CD4-positive, CD25-positive, alpha-beta regulatory T cell (primary cell): ENCODE measurements around the gene FKBP1B. TPM values are rescaled to one million over a fixed set of nuclear protein-coding genes. Genes with fewer than 3 reads are reported as not detected.
A peak's percentile ranks its signal among the peaks of the same experiment; 100 is the strongest.

Experiments
- ATAC-seq, 2 donors: fragments of 150-1000 bp; cut with Tn5 transposase; one replicate each; pipeline ENCODE4 v1.10.0; 2021; ENCODE audit warnings: low read depth in 2 of 2, moderate number of reproducible peaks in 2 of 2, moderate library complexity in 1 of 2
- DNase-seq, 3 donors: peaks; one replicate each; pipeline versions ENCODE4 v3.0.0 to v3.0.0-alpha.2; 2012 to 2022; ENCODE audit warnings: mixed read lengths in 1 of 3
- H3K27ac ChIP-seq: one replicate; pipeline ENCODE4 v1.7.0; 2013; ENCODE audit warnings: mild to moderate bottlenecking, low read length; ENCODE audit not compliant: insufficient read depth, poor library complexity, severe bottlenecking
- H3K27me3 ChIP-seq: one replicate; pipeline ENCODE4 v1.7.0; 2013; ENCODE audit warnings: low read length; ENCODE audit not compliant: control insufficient read depth, insufficient read depth
- H3K36me3 ChIP-seq: one replicate; pipeline ENCODE4 v1.7.0; 2013; ENCODE audit warnings: mild to moderate bottlenecking, low read length, moderate library complexity; ENCODE audit not compliant: control insufficient read depth, insufficient read depth
- H3K4me1 ChIP-seq: 2 replicates; pipeline ENCODE4 v1.7.0; 2013; ENCODE audit warnings: mild to moderate bottlenecking, low read length; ENCODE audit not compliant: insufficient read depth, control insufficient read depth, poor library complexity, severe bottlenecking
- H3K4me3 ChIP-seq: one replicate; pipeline ENCODE4 v1.7.0; 2013; ENCODE audit warnings: low read depth, mild to moderate bottlenecking, low read length, moderate library complexity
- H3K9me3 ChIP-seq, 2 experiments: 1 replicate in 1 of 2; 2 replicates in 1 of 2; pipeline ENCODE4 v1.7.0; 2013; ENCODE audit warnings: low read length in 2 of 2, mild to moderate bottlenecking in 1 of 2, moderate library complexity in 1 of 2; ENCODE audit not compliant: control insufficient read depth in 2 of 2
- H3K27ac Mint-ChIP-seq, 3 donors: one replicate each; pipeline ENCODE4 v1.8.0; 2020 to 2022; ENCODE audit warnings: mild to moderate bottlenecking in 3 of 3, mixed read lengths in 3 of 3, moderate library complexity in 2 of 3
- H3K27me3 Mint-ChIP-seq: one replicate; pipeline ENCODE4 v1.8.0; 2022; ENCODE audit warnings: mild to moderate bottlenecking, mixed read lengths
- H3K36me3 Mint-ChIP-seq: one replicate; pipeline ENCODE4 v1.8.0; 2020; ENCODE audit warnings: mixed read lengths
- H3K4me1 Mint-ChIP-seq, 4 donors: one replicate each; pipeline ENCODE4 v1.8.0; 2020 to 2022; ENCODE audit warnings: mixed read lengths in 4 of 4, mild to moderate bottlenecking in 1 of 4
- H3K4me3 Mint-ChIP-seq, 4 donors: one replicate each; pipeline ENCODE4 v1.8.0; 2020 to 2022; ENCODE audit warnings: mild to moderate bottlenecking in 4 of 4, mixed read lengths in 4 of 4, moderate library complexity in 3 of 4
- H3K9me3 Mint-ChIP-seq, 7 donors: one replicate each; pipeline ENCODE4 v1.8.0; 2020 to 2022; ENCODE audit warnings: mixed read lengths in 7 of 7, mild to moderate bottlenecking in 3 of 7, moderate library complexity in 2 of 7
- polyA plus RNA-seq, 4 donors: library from polyadenylated mRNA; unstranded; fragments of 300-500 nt; fragmentation: Illumina TruSeq; gene quantifications; one replicate each; pipeline ENCODE4 v1.2.3, GENCODE V29; 2021
- total RNA-seq: library from RNA; stranded (reverse); gene quantifications from one replicate; pipeline ENCODE4 v1.2.3, GENCODE V29; 2022

Gene FKBP1B
- total and polyA plus RNA-seq, 5 donors from 2014 or later, result 1.1 to 3.0 (median 1.2) TPM

DNA sequence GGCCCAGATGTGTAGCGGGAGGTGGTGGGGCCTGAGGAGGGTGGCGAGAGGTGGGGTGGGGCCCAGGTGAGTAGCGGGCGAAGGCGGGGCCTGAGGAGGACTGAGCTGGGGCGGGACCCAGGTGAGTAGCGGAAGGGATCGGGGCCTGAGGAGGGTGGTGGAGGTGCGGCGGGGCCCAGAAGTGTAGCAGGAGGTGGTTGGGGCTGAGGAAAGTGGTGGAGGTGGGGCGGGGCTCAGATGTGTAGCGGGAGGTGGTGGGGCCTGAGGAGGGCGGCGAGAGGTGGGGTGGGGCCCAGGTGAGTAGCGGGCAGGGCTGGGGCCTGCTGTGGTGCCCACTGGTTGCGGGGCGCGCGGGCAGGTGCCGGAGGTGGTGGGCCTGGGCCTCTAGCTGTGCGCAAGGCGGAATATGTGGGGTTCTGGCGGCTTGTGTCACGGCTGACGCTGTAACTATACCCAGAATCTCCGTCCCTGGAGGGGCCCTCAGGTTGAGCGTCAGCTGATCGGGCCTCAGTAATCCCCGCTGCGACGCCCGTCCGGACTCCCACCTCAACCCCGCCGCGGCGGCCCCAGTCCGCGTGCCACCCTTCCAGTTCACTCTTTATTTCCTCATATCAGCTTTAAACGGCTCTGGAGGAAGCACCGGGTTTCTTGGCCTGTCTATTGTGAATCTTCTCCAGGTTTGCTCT lies 27.5 kb downstream of the FKBP1B start:
- peaks cover 0 to 2% (median 0%) of the 10 kb centered on the region in 7 donors for H3K9me3 Mint-ChIP-seq

GRCh38 chr2:24077535-24077877 lies 28.0 kb downstream of the FKBP1B start:
- DNase-seq (no peak), ATAC-seq (no peak)
- H3K27me3 ChIP-seq, result no peaks in the 10 kb centered on the region
- Mint-ChIP-seq H3K27me3 (no peaks in the 10 kb centered on the region), H3K4me1 (peaks cover 5 to 38% (median 24%) of the 10 kb centered on the region in 4 donors), H3K4me3 (peak overlapping the region; percentile 98 to 100 (median 98)), H3K27ac (peak overlapping the region in 2 of 3 donors; percentile 99 to 100), H3K36me3 (peaks cover 22% of the 10 kb centered on the region), H3K9me3 (peaks cover 0 to 2% (median 0%) of the 10 kb centered on the region in 7 donors)
- peaks cover 13% of the 10 kb centered on the region for H3K36me3 ChIP-seq
- H3K27ac ChIP-seq, result peak overlapping the region; percentile 88
- no peaks in the 10 kb centered on the region for H3K9me3 ChIP-seq
- peaks cover 17% of the 10 kb centered on the region for H3K4me1 ChIP-seq
- peak overlapping the region; percentile 19 for H3K4me3 ChIP-seq

More for the DNA sequence above, 27.5 kb downstream of the FKBP1B start:
- no peak for DNase-seq
- no peaks in the 10 kb centered on the region for H3K9me3 ChIP-seq
- H3K4me3 ChIP-seq, result peak overlapping the region; percentile 19
- peak overlapping the region in 2 of 3 donors; percentile 99 to 100 for H3K27ac Mint-ChIP-seq
- peak in 1 of 2 donors; percentile 13 for ATAC-seq
- H3K4me3 Mint-ChIP-seq, result peak overlapping the region; percentile 98 to 100 (median 98)
- H3K27me3 ChIP-seq, result no peaks in the 10 kb centered on the region
- peaks cover 5 to 42% (median 26%) of the 10 kb centered on the region in 4 donors for H3K4me1 Mint-ChIP-seq
- peaks cover 21% of the 10 kb centered on the region for H3K36me3 Mint-ChIP-seq
- peaks cover 17% of the 10 kb centered on the region for H3K4me1 ChIP-seq
- peak overlapping the region; percentile 88 for H3K27ac ChIP-seq
- H3K36me3 ChIP-seq, result peaks cover 18% of the 10 kb centered on the region
- no peaks in the 10 kb centered on the region for H3K27me3 Mint-ChIP-seq

GRCh38 chr2:24077879-24078278 lies 28.3 kb downstream of the FKBP1B start:
- peaks cover 17% of the 10 kb centered on the region for H3K4me1 ChIP-seq
- no peaks in the 10 kb centered on the region for H3K9me3 ChIP-seq
- H3K27me3 ChIP-seq, result no peaks in the 10 kb centered on the region
- Mint-ChIP-seq H3K27me3 (no peaks in the 10 kb centered on the region), H3K4me1 (peaks cover 5 to 36% (median 22%) of the 10 kb centered on the region in 4 donors), H3K36me3 (peaks cover 18% of the 10 kb centered on the region), H3K27ac (peak overlapping the region in 2 of 3 donors; percentile 51 to 99), H3K4me3 (peak overlapping the region; percentile 98 to 100 (median 98)), H3K9me3 (peaks cover 0 to 2% (median 0%) of the 10 kb centered on the region in 7 donors)
- DNase-seq, result no peak
- no peak overlapping the region for H3K4me3 ChIP-seq
- H3K27ac ChIP-seq, result peak overlapping the region; percentile 88
- H3K36me3 ChIP-seq, result peaks cover 10% of the 10 kb centered on the region
- ATAC-seq, result no peak

DNA sequence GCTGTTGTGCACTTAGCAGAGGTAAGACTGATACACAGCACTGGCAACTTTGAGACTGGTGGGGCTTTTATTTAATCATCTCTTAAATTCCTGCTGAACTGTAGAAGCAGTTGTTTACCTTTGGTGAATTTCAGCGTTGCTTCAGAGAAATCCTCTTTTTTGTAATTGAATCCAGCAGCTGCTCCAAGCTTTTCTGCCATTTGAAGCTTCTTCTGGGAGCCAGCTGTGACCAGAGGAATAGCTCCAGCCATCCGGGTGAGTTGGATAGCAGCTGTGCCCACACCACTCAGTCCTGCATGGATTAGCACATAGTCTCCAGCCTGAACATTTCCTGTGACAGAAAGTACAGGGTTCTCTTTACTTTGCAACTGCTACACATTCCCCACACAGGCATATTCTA lies 31.2 kb downstream of the FKBP1B start:
- ATAC-seq (no peak), DNase-seq (no peak)
- Histone ChIP-seq H3K9me3 (no peaks in the 10 kb centered on the region), H3K27ac (no peak overlapping the region), H3K27me3 (no peaks in the 10 kb centered on the region), H3K36me3 (no peaks in the 10 kb centered on the region), H3K4me1 (peaks cover 28% of the 10 kb centered on the region), H3K4me3 (no peak overlapping the region)
- Mint-ChIP-seq H3K9me3 (no peaks in the 10 kb centered on the region), H3K4me3 (no peak overlapping the region), H3K4me1 (peaks cover 0 to 33% (median 21%) of the 10 kb centered on the region in 4 donors), H3K27ac (no peak overlapping the region), H3K36me3 (peaks cover 10% of the 10 kb centered on the region), H3K27me3 (no peaks in the 10 kb centered on the region)

DNA sequence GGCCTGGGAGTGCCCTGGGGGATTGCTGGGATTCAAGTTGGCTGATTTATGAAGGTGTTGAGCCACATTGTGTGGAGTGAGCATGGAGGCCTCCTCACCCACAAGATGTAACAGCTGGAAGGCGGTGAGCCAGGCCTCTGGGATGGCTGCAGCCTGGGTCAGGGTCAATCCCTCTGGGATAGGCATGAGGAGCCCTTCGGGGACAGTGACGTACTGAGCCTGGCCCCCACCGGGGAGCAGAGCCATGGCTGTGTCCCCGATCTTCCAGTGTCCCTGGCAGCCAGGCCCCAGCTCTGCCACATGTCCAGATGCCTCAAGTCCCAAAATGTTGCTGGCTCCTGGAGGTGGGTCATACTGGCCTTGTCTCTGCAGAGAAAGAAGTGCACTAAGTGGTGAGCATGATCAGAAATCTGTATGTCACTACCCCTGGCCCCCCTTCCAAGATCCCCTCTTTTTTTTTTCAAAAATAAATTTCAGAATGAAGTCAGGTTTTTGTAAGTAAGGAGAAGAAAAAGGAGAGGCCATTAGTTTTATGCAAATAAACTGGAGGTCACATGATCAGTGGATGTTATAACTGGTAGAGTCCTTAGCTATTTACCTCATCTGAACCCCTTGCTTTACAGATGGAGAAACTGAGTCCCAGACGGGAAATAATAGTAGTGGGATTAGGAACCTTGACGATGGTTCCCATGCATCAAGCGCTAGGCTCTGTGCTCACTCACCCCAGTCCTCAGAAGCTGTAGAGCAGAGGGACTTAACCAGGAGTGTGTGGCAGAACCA lies 33.4 kb downstream of the FKBP1B start:
- H3K27me3 Mint-ChIP-seq, result no peaks in the 10 kb centered on the region
- Histone ChIP-seq H3K4me1 (peaks cover 17% of the 10 kb centered on the region), H3K27ac (no peak overlapping the region), H3K9me3 (no peaks in the 10 kb centered on the region), H3K4me3 (no peak overlapping the region), H3K36me3 (no peaks in the 10 kb centered on the region), H3K27me3 (no peaks in the 10 kb centered on the region)
- H3K27ac Mint-ChIP-seq, result no peak overlapping the region
- H3K36me3 Mint-ChIP-seq, result peaks cover 10% of the 10 kb centered on the region
- ATAC-seq (no peak), DNase-seq (no peak)
- peak overlapping the region; percentile 1 to 88 (median 53) for H3K4me3 Mint-ChIP-seq
- H3K4me1 Mint-ChIP-seq, result peaks cover 0 to 21% (median 14%) of the 10 kb centered on the region in 4 donors
- no peaks in the 10 kb centered on the region for H3K9me3 Mint-ChIP-seq

GRCh38 chr2:24083567-24084385 lies 34.2 kb downstream of the FKBP1B start:
- peak overlapping the region in 1 of 3 donors; percentile 20 for H3K27ac Mint-ChIP-seq
- Histone ChIP-seq H3K9me3 (no peaks in the 10 kb centered on the region), H3K4me1 (peaks cover 17% of the 10 kb centered on the region), H3K27me3 (no peaks in the 10 kb centered on the region), H3K4me3 (peak overlapping the region; percentile 44), H3K36me3 (no peaks in the 10 kb centered on the region), H3K27ac (peak overlapping the region; percentile 14)
- H3K27me3 Mint-ChIP-seq, result no peaks in the 10 kb centered on the region
- H3K36me3 Mint-ChIP-seq, result peaks cover 10% of the 10 kb centered on the region
- no peaks in the 10 kb centered on the region for H3K9me3 Mint-ChIP-seq
- H3K4me3 Mint-ChIP-seq, result peak overlapping the region; percentile 74 to 88 (median 85)
- DNase-seq, result peak in 1 of 3 donors; percentile 69
- ATAC-seq, result peak; percentile 55 to 56
- H3K4me1 Mint-ChIP-seq, result peaks cover 0 to 19% (median 14%) of the 10 kb centered on the region in 4 donors
